AG04450 (cell line): Measurements from ENCODE around the gene ZNF385A. TPM values are rescaled to one million over a fixed set of nuclear protein-coding genes. Genes with fewer than 3 reads are reported as not detected.

Experiments used
- CTCF ChIA-PET: fragments of 300-600, 350-600 bp; formaldehyde crosslinking; extraction: SDS; loops from one replicate; lab custom pipeline; 2022; ENCODE audit warnings: antibody characterized with exemption, inconsistent platforms; lab: Charles Lee
- POLR2A ChIA-PET: fragments of 350-600 bp; formaldehyde crosslinking; extraction: SDS; loops from one replicate; lab custom pipeline; 2021; ENCODE audit warnings: antibody characterized with exemption, inconsistent platforms; lab: Yijun Ruan, JAX
- DNase-seq: peaks from one replicate; pipeline ENCODE4 v3.0.0-alpha.2; 2011; ENCODE audit warnings: low read depth, low spot score
- H3K27ac ChIP-seq: one replicate; pipeline ENCODE4 v1.5.1; 2012; ENCODE audit warnings: low read depth, low read length, control low read depth
- H3K27me3 ChIP-seq: one replicate; pipeline ENCODE4 v1.6.0; 2012; ENCODE audit warnings: low read length; ENCODE audit not compliant: control insufficient read depth, insufficient read depth
- H3K4me3 ChIP-seq: 2 replicates; pipeline ENCODE4 v1.5.1; 2011; ENCODE audit warnings: mild to moderate bottlenecking, low read depth, low read length, control low read depth
- H3K9me3 ChIP-seq: 2 replicates; pipeline ENCODE4 v1.5.1; 2012; ENCODE audit warnings: low read length; ENCODE audit not compliant: control insufficient read depth, insufficient read depth
- CTCF ChIP-seq: IDR thresholded peaks from 2 replicates; pipeline ENCODE4 v1.5.1; 2011; ENCODE audit warnings: low read depth, low read length, control low read depth, inconsistent platforms
- polyA plus RNA-seq: library from polyadenylated mRNA; depleted of rRNA; stranded (reverse); fragments of >200 nt; gene quantifications from 2 replicates; pipeline ENCODE4 v1.2.3, GENCODE V29; 2011

Gene ZNF385A
- polyA plus RNA-seq, 1 experiment: 1.5 TPM

GRCh38 chr12:54416687-54417603, 32.4 kb upstream of the ZNF385A start:
- CTCF ChIA-PET: interaction anchor here (1.0 to 12.3 kb wide), 5 partner anchors 15 to 216 kb away, joined by 3 to 286 read pairs (median 23); no protein-coding TSS in a partner anchor

GRCh38 chr12:54415221-54415929, 30.8 kb upstream of the ZNF385A start:
- DNase-seq: no peak

More at GRCh38 chr12:54416687-54417603, 32.4 kb upstream of the ZNF385A start:
- POLR2A ChIA-PET: interaction anchor here (0.7 to 1.5 kb wide), 3 partner anchors 17 to 138 kb away, joined by 3 to 11 read pairs (median 4); partner anchors contain the start of gene HNRNPA1
- Histone ChIP-seq H3K4me3 (peak overlapping the region; percentile 91), H3K9me3 (no peaks in the 10 kb centered on the region; the same call in 1 of the 2 replicates), H3K27me3 (no peaks in the 10 kb centered on the region), H3K27ac (no peak overlapping the region)
- no peak for TF ChIP-seq CTCF
- DNase-seq: no peak

GRCh38 chr12:54413284-54414190, 29.0 kb upstream of the ZNF385A start:
- Histone ChIP-seq H3K4me3 (0 out of 2 replicates have a peak overlapping the region, but pooled peaks have one; percentile 13), H3K27me3 (no peaks in the 10 kb centered on the region), H3K9me3 (no peaks in the 10 kb centered on the region; the same call in 1 of the 2 replicates), H3K27ac (peak overlapping the region; percentile 39)
- ChIA-PET POLR2A (no interaction called here), CTCF (interaction anchor here (0.6 to 12.3 kb wide), 5 partner anchors 11 to 669 kb away, joined by 3 to 286 read pairs (median 5); partner anchors contain the start of gene COPZ1)
- no peak for TF ChIP-seq CTCF
- DNase-seq: no peak

More at GRCh38 chr12:54415221-54415929, 30.8 kb upstream of the ZNF385A start:
- ChIA-PET POLR2A (no interaction called here), CTCF (interaction anchor here (0.6 to 12.3 kb wide), 8 partner anchors 9 to 669 kb away, joined by 3 to 286 read pairs (median 4); partner anchors contain the start of gene COPZ1)
- no peak for TF ChIP-seq CTCF
- H3K27ac ChIP-seq: no peak overlapping the region
- H3K9me3 ChIP-seq: no peaks in the 10 kb centered on the region; the same call in 1 of the 2 replicates
- H3K4me3 ChIP-seq: 0 out of 2 replicates have a peak overlapping the region, but pooled peaks have one; percentile 1
- no peaks in the 10 kb centered on the region for H3K27me3 ChIP-seq

GRCh38 chr12:54412786-54413185, 28.3 kb upstream of the ZNF385A start:
- Histone ChIP-seq H3K27me3 (no peaks in the 10 kb centered on the region), H3K4me3 (no peak overlapping the region)
- CTCF ChIA-PET: interaction anchor here (0.6 to 12.3 kb wide), 6 partner anchors 10 to 194 kb away, joined by 3 to 286 read pairs (median 8); partner anchors contain the start of gene COPZ1

More at GRCh38 chr12:54412786-54413185, 28.3 kb upstream of the ZNF385A start:
- POLR2A ChIA-PET: interaction anchor here (1.2 kb wide), 1 partner anchor 12 kb away, joined by 3 read pairs; no protein-coding TSS in a partner anchor
- TF ChIP-seq CTCF: no peak
- DNase-seq: no peak
- Histone ChIP-seq H3K9me3 (no peaks in the 10 kb centered on the region; the same call in 1 of the 2 replicates), H3K27ac (peak overlapping the region; percentile 86)
